NOMO-1 treated with dmso at 0.1 percent for 144 hours (cell line): ENCODE measurements around the gene GRIA2.
"Not testable (repeated sequence)": the region's sequence is repeated elsewhere in the genome, so short reads cannot be mapped to it uniquely, and the experiment has no call there.

ENCODE experiments used
- DNase-seq: peaks from one replicate; lab custom pipeline; 2025; ENCODE audit not compliant: unreplicated experiment; lab: John Stamatoyannopoulos, UW

Gene GRIA2

GRCh38 chr4:157220371-157220881 is at the start of gene GRIA2:
GRIA2 (plus strand) TSS chr4:157220728; CDS start chr4:157221043, 315 bp downstream.
- no peak for DNase-seq

GRCh38 chr4:157172011-157172410 is 48.5 kb upstream of the GRIA2 start:
- DNase-seq, result no peak

- not testable (repeated sequence) for DNase-seq
These were observed 40.3 kb upstream of the GRIA2 start for GRCh38 chr4:157180268-157180667.

GRCh38 chr4:157184300-157184699 is 36.2 kb upstream of the GRIA2 start:
- DNase-seq, result no peak

GRCh38 chr4:157185363-157185762 is 35.2 kb upstream of the GRIA2 start:
- no peak for DNase-seq

- DNase-seq, result no peak
These were observed 25.2 kb upstream of the GRIA2 start for GRCh38 chr4:157195374-157195773.

- DNase-seq, result no peak
These were observed 24.5 kb upstream of the GRIA2 start for GRCh38 chr4:157196046-157196445.

- no peak for DNase-seq
These were observed 15.8 kb upstream of the GRIA2 start for GRCh38 chr4:157204634-157205244.

- DNase-seq, result no peak
These were observed 2.8 kb upstream of the GRIA2 start for GRCh38 chr4:157217708-157218107.

- no peak for DNase-seq
These were observed 687 bp upstream of the GRIA2 start for GRCh38 chr4:157219711-157220370.

- DNase-seq, result no peak
These were observed 932 bp downstream of the GRIA2 start for GRCh38 chr4:157221426-157221894.

GRCh38 chr4:157221895-157222770 is 1.6 kb downstream of the GRIA2 start:
- DNase-seq, result no peak

- DNase-seq, result no peak
These were observed 2.2 kb downstream of the GRIA2 start for GRCh38 chr4:157222771-157223160.

GRCh38 chr4:157223456-157223855 is 2.9 kb downstream of the GRIA2 start:
- no peak for DNase-seq

GRCh38 chr4:157225096-157225495 is 4.6 kb downstream of the GRIA2 start:
- DNase-seq, result no peak

GRCh38 chr4:157226035-157226434 is 5.5 kb downstream of the GRIA2 start:
- DNase-seq, result no peak

GRCh38 chr4:157226601-157227000 is 6.1 kb downstream of the GRIA2 start:
- DNase-seq, result no peak

- no peak for DNase-seq
These were observed 11.0 kb downstream of the GRIA2 start for GRCh38 chr4:157231525-157231924.

GRCh38 chr4:157242871-157243270 is 22.3 kb downstream of the GRIA2 start:
- no peak for DNase-seq

- no peak for DNase-seq
These were observed 23.8 kb downstream of the GRIA2 start for GRCh38 chr4:157244348-157244747.

GRCh38 chr4:157245351-157245750 is 24.8 kb downstream of the GRIA2 start:
- no peak for DNase-seq

GRCh38 chr4:157246964-157247363 is 26.4 kb downstream of the GRIA2 start:
- DNase-seq, result no peak
